Measurements from ENCODE around the gene SGK1.

GRCh38 chr6:134217798-134218140 is 100.1 kb downstream of the SGK1 start:
- TF ChIP-seq CTCF (conservative IDR thresholded peaks at IDR 0.05 in 1 of 2, IDR thresholded peaks at IDR 0.05 in 1 of 2; ENCODE audit: extremely low read depth in 1 of 2, insufficient read depth in 1 of 2, low read depth in 1 of 2, low read length in 2 of 2) (no peak), EZH2 (IDR thresholded peaks at IDR 0.05; ENCODE audit: borderline replicate concordance, low read length) (no peak)

Data from mammary epithelial cell (primary cell).